Skeletal muscle satellite cell (primary cell): ENCODE measurements around the gene EXTL2. TPM values are rescaled to one million over a fixed set of nuclear protein-coding genes. Genes with fewer than 3 reads are reported as not detected.
"Not testable (repeated sequence)": the region's sequence is repeated elsewhere in the genome, so short reads cannot be mapped to it uniquely, and the experiment has no call there.

Experiments
- H3K27me3 ChIP-seq: 2 replicates; pipeline ENCODE4 v1.7.0; 2013; ENCODE audit warnings: low read length; ENCODE audit not compliant: control insufficient read depth, insufficient read depth
- H3K36me3 ChIP-seq: 2 replicates; pipeline ENCODE4 v1.7.0; 2013; ENCODE audit warnings: mild to moderate bottlenecking, control low read depth, low read length; ENCODE audit not compliant: insufficient read depth
- H3K4me1 ChIP-seq: 2 replicates; pipeline ENCODE4 v1.7.0; 2013; ENCODE audit warnings: low read length; ENCODE audit not compliant: control insufficient read depth, insufficient read depth
- H3K4me2 ChIP-seq: 2 replicates; pipeline ENCODE4 v1.7.0; 2013; ENCODE audit warnings: mild to moderate bottlenecking, low read length
- H3K4me3 ChIP-seq: 2 replicates; pipeline ENCODE4 v1.7.0; 2013; ENCODE audit warnings: low read length
- H3K9ac ChIP-seq: 2 replicates; pipeline ENCODE4 v1.7.0; 2013; ENCODE audit warnings: mild to moderate bottlenecking, low read depth, low read length, moderate library complexity
- H3K9me3 ChIP-seq: replicated peaks from 2 replicates; pipeline ENCODE4 v1.7.0; 2013; ENCODE audit warnings: mild to moderate bottlenecking, control low read depth, low read length
- total RNA-seq: library from RNA; depleted of rRNA; stranded (reverse); fragments of >200 nt; gene quantifications from 2 replicates; pipeline ENCODE4 v1.2.3, GENCODE V29; 2012; rRNA removed

EXTL2 gene, protein sequence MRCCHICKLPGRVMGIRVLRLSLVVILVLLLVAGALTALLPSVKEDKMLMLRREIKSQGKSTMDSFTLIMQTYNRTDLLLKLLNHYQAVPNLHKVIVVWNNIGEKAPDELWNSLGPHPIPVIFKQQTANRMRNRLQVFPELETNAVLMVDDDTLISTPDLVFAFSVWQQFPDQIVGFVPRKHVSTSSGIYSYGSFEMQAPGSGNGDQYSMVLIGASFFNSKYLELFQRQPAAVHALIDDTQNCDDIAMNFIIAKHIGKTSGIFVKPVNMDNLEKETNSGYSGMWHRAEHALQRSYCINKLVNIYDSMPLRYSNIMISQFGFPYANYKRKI
- 24.2 and 27.4 TPM in 2 replicates for total RNA-seq

DNA sequence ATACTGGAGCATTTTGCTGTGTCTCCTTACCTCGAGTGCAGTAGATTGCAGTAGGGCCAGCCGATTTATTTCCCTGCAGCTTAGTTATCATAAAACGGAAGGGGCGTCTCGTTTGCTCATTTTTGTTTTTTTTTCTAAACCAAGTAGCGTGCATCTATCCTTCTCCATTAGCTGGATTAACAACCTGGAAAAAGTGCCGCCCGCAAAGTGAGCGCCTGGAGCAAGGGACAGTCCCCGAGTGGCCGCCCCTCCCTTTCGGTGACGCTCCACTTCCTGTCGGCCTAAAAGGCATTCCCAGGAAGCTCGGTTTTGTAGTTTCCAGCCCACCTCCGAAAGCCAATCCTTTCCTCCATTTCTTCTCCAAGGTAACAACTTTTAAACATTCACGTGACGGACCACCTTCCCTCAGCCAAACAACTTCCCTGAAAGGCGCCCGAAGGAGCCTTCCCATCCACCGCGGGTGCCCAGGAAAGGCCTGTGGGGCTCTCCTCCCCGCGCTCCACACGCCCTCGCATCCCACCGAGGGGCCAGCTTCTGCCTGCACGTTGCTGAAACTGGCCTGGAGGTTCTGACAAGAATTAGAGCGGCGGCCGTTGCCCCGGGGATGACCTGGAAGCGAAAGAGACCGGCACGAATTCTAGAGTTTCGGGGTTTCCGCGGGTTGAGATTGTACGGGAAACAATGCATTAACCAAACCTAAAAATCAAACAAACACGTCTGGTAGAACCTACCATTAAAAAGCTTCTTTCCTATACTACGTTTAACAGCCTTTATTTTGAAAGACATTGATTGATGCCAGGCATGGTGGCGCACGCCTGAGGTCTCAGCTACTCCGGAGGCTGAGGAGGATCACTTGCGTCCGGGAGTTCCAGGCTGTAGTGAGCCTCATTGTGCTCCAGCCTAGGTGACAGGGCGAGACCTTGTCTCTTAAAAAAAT, at the start of gene EXTL2:
Gene EXTL2, minus strand, starts transcription at position 240 of the 937 bp plus-strand sequence. CDS start 6,085 bp downstream, outside the sequence.
- Histone ChIP-seq H3K4me3 (peak within 1 kb of the TSS; percentile 77), H3K4me2 (peak within 1 kb of the TSS; percentile 94), H3K36me3 (peaks cover 16% of the 10 kb centered on the region), H3K27me3 (no peaks in the 10 kb centered on the region), H3K9me3 (no peaks in the 10 kb centered on the region), H3K4me1 (peaks cover 26% of the 10 kb centered on the region), H3K9ac (peak within 1 kb of the TSS; percentile 94)

DNA sequence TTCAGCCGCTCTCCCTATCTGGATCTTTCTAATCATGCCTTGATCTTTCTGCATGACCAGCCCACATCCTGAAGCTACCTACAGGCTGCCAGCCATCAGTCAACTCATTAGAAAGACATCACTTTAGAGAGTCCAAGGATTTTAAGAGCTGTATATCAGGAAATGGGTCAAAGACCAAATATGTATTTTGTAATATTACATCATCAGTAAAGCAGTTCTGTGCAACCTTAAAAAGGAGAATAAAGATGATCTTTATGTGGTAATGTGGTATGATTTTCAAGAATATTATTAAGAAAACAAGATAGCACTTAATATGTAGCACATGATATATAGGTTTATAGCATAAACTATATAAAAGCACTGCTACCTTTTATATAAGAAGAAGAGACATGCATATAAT, 48.9 kb upstream of the EXTL2 start:
- Histone ChIP-seq H3K4me1 (peaks cover 6% of the 10 kb centered on the region), H3K9me3 (no peaks in the 10 kb centered on the region), H3K4me3 (no peak overlapping the region), H3K9ac (no peak overlapping the region), H3K27me3 (no peaks in the 10 kb centered on the region), H3K36me3 (peaks cover 29% of the 10 kb centered on the region), H3K4me2 (no peak overlapping the region)

- Histone ChIP-seq H3K27me3 (no peaks in the 10 kb centered on the region), H3K4me3 (no peak overlapping the region), H3K4me1 (peaks cover 6% of the 10 kb centered on the region), H3K36me3 (peaks cover 39% of the 10 kb centered on the region), H3K9me3 (no peaks in the 10 kb centered on the region), H3K9ac (no peak overlapping the region), H3K4me2 (no peak overlapping the region)
Observed at GRCh38 chr1:100942304-100943046, 47.8 kb upstream of the EXTL2 start.

DNA sequence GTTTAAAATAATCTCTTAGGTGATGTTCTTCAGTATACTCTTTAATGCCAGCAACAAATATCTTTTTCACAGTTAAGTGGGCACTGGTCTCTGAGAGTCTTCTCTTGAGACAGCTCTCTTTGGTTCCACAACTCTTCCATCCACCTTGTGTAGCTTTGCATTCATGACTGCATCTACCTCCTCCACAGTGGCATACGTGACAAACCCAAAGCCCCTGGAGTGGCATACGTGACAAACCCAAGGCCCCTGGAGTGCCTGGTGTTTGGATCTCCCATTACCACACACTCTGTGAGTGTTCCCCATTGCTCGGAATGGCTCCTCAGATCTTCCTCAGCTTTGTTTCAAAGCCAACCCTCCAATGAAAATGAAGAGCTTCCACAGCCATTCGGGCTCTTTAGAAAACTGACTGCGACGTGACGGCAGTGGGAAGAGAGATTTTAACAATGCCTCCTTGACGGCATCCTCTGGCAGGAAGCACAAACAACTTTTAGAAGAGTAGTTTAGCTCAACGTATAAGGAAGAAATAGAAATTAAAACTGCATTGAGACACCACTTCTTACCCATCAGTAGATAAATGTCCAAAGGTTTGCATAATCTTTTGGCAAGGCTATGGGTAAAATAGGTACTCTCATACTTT, 47.1 kb upstream of the EXTL2 start:
- Histone ChIP-seq H3K4me3 (no peak overlapping the region), H3K9me3 (no peaks in the 10 kb centered on the region), H3K27me3 (no peaks in the 10 kb centered on the region), H3K36me3 (peaks cover 43% of the 10 kb centered on the region), H3K4me1 (peaks cover 6% of the 10 kb centered on the region), H3K4me2 (no peak overlapping the region), H3K9ac (no peak overlapping the region)

- H3K9me3 ChIP-seq: no peaks in the 10 kb centered on the region
- no peaks in the 10 kb centered on the region for H3K27me3 ChIP-seq
- H3K4me2 ChIP-seq: no peak overlapping the region
- peaks cover 47% of the 10 kb centered on the region for H3K36me3 ChIP-seq
- H3K4me3 ChIP-seq: no peak overlapping the region
- no peak overlapping the region for H3K9ac ChIP-seq
- peaks cover 6% of the 10 kb centered on the region for H3K4me1 ChIP-seq
Observed at GRCh38 chr1:100941098-100941527, 46.5 kb upstream of the EXTL2 start.

GRCh38 chr1:100936194-100936967, 41.7 kb upstream of the EXTL2 start:
- no peak overlapping the region for H3K4me3 ChIP-seq
- H3K4me1 ChIP-seq: no peaks in the 10 kb centered on the region
- peaks cover 44% of the 10 kb centered on the region for H3K36me3 ChIP-seq
- H3K27me3 ChIP-seq: no peaks in the 10 kb centered on the region
- no peaks in the 10 kb centered on the region for H3K9me3 ChIP-seq
- H3K4me2 ChIP-seq: no peak overlapping the region
- H3K9ac ChIP-seq: no peak overlapping the region

DNA sequence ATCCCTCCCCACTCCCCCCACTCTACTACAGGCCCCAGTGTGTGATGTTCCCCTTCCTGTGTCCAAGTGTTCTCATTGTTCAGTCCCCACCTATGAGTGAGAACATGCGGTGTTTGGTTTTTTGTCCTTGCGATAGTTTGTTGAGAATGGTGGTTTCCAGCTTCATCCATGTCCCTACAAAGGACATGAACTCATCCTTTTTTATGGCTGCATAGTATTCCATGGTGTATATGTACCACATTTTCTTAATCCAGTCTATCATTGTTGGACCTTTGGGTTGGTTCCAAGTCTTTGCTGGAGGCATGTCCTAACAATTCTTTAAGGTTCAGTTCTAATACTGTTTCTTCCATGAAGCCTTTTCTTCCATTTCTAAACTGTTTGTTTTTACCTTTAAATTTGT, 38.9 kb upstream of the EXTL2 start:
- not testable (repeated sequence) for H3K4me3 ChIP-seq, H3K27me3 ChIP-seq
- H3K36me3 ChIP-seq: peaks cover 43% of the 10 kb centered on the region

DNA sequence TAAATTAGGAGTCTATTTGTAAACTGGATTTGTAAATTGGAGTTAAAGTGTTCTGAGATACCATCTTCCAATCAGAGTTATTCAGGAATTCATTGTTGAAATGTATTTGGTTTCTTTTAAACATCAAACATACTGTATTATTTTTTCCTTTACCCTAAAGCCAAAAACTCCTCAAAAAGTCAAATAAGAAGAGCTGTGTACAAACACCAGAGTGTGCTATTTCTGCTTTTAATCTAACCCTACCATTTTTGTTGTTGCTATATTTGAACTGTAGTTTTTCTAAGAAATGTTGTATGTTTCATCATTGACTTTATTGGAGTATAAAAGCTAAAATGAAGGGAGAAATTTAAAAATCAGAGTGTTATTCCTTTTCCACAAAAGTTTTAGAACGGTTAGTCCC, 37.1 kb upstream of the EXTL2 start:
- Histone ChIP-seq H3K9me3 (no peaks in the 10 kb centered on the region), H3K4me1 (no peaks in the 10 kb centered on the region), H3K9ac (no peak overlapping the region), H3K4me3 (no peak overlapping the region), H3K27me3 (no peaks in the 10 kb centered on the region), H3K36me3 (peaks cover 30% of the 10 kb centered on the region), H3K4me2 (no peak overlapping the region)

More for the DNA sequence above, 38.9 kb upstream of the EXTL2 start:
- H3K4me2 ChIP-seq, H3K9ac ChIP-seq, H3K4me1 ChIP-seq, H3K9me3 ChIP-seq: not testable (repeated sequence)

- peaks cover 32% of the 10 kb centered on the region for H3K36me3 ChIP-seq
Observed at GRCh38 chr1:100930494-100930893, 35.9 kb upstream of the EXTL2 start.

GRCh38 chr1:100928128-100928527, 33.5 kb upstream of the EXTL2 start:
- no peaks in the 10 kb centered on the region for H3K9me3 ChIP-seq
- H3K4me3 ChIP-seq: no peak overlapping the region
- H3K9ac ChIP-seq: no peak overlapping the region
- H3K4me1 ChIP-seq: peaks cover 5% of the 10 kb centered on the region
- no peak overlapping the region for H3K4me2 ChIP-seq
- H3K27me3 ChIP-seq: no peaks in the 10 kb centered on the region
- peaks cover 46% of the 10 kb centered on the region for H3K36me3 ChIP-seq

More at GRCh38 chr1:100930494-100930893, 35.9 kb upstream of the EXTL2 start:
- Histone ChIP-seq H3K4me2 (no peak overlapping the region), H3K4me3 (no peak overlapping the region), H3K27me3 (no peaks in the 10 kb centered on the region), H3K9ac (no peak overlapping the region), H3K4me1 (no peaks in the 10 kb centered on the region), H3K9me3 (no peaks in the 10 kb centered on the region)
